Astrocyte (in vitro differentiated cells and primary cell): Measurements from ENCODE around the gene ARHGAP40.

ENCODE experiments used
- CTCF ChIP-seq: IDR thresholded peaks from 2 replicates; pipeline ENCODE4 v1.5.1; 2011; ENCODE audit warnings: low read depth, mild to moderate bottlenecking, inconsistent platforms, low read length, moderate library complexity; ENCODE audit not compliant: insufficient read depth
- EZH2 ChIP-seq: IDR thresholded peaks from 2 replicates; pipeline ENCODE4 v1.6.1; 2012; ENCODE audit warnings: mild to moderate bottlenecking, low read length, inconsistent platforms; ENCODE audit not compliant: insufficient read depth

DNA sequence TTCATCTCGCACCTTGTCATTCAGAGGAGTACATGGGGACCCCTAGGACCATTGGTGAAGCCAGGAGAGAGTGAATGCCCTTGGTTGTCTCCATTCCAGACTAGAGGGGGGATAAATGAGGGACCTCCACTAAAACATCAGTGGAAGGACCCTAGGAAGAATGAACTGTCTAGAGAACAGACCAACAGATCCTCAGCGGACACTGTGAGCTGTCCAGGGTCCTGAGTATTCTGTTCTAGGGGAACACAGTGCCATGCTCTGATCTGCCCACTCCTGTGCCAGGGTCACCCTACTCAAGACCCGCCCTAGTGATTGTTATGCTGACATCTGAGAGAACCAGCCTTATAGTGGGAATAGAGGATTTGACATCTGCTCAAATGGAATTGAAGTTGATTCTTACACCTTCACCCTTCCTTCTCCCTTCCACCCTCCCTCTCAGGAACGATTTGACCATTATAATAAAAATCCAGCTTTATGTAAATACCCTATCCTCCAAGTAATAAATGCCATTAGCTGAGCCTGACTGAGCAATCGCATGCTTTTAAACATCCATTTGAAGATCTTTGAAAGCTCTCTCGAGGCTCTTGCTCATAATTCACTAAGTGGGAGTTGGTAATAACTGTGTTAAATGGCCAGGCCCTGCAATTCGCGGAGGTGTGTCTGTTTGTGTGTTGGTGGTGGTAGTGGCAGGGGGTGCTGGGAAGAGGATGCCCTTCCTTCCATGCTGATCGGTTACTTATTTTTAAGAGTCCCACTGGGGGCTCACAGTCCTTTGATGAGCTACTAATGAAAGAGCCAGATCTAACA, 79.1 kb downstream of the ARHGAP40 start:
- TF ChIP-seq CTCF, result no peak
- TF ChIP-seq EZH2, result no peak
